HG03575 (cell line): ENCODE results near the gene CD300LB.

Experiments
- ATAC-seq: cut with Tn5 transposase; IDR thresholded peaks from one replicate; pipeline ENCODE4 v1.9.1; 2021; ENCODE audit not compliant: unreplicated experiment, insufficient number of reproducible peaks, low FRiP score; ENCODE audit errors: extremely low read depth

The CD300LB gene

GRCh38 chr17:74552037-74552436 lies 20.8 kb upstream of the CD300LB start:
- ATAC-seq: no peak

- ATAC-seq: no peak
Observed at GRCh38 chr17:74550602-74551001, 19.3 kb upstream of the CD300LB start.

DNA sequence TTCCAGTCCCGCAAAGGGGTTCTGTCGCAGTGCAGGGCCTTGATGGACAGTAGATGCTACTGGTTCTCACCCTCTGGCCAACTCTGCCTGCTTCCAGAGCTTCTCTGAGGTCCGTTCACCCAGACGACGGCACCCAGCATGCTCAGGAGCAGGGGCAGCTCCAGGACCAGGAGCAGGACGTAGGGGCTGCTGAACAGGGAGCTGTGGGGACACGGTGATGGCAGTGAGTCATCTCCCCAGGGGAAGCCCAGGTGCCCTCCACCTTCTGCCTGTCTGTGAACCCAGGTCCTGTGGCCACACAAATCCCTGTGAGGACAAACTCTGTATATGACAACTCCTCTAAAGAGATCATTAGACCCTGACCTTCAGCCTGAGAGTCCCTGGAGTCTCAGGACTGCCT lies 18.1 kb upstream of the CD300LB start:
- ATAC-seq: no peak

GRCh38 chr17:74547736-74548135 lies 16.5 kb upstream of the CD300LB start:
- ATAC-seq: no peak

DNA sequence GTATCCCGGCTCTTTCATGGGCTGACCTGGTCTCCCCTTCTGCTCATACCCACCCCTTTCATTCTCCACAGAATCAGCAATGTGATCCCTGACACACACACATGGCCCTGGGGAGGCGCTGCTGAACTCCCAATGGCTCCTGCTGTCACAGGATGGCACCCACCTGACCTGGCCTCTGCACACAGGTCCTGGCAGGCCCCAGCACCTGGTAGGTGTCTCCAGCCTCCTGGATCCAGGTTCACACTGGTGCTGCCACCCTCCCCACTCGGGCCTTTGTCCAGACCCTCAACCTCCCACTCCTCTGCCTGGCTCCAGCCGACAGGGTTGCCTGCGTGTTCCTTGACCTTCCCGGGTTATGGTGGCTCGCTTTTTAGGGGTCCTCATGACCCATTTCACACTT lies 16.0 kb upstream of the CD300LB start:
- ATAC-seq: no peak

DNA sequence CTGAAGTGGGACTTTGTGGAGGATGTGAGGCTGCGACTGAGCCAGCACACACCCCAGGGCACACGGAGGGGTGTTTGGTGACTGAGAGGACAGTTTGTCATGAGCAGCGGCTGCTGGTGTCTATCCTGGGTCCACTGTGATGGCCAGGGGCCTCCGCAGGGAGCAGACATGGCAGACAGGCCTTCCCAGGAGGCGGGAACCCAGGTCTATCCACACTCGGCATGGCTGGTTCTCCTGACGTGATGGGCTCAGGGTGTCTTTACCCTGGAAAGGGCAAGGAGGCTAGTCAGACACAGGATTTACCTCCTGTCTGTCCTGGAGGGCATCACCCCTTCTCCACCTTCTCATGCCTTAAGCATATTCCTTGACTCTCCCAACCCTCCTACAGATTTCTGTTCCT lies 15.3 kb upstream of the CD300LB start:
- ATAC-seq: no peak

GRCh38 chr17:74545843-74546230 lies 14.6 kb upstream of the CD300LB start, which contains the start of gene CD300C:
Gene CD300C (minus strand): TSS chr17:74546115. CDS start chr17:74545782, 333 bp downstream.
- ATAC-seq: no peak

GRCh38 chr17:74544991-74545842 lies 13.9 kb upstream of the CD300LB start:
- ATAC-seq: no peak

- ATAC-seq: no peak
Observed at GRCh38 chr17:74543891-74544760, 12.9 kb upstream of the CD300LB start.

- no peak for ATAC-seq
Observed at GRCh38 chr17:74543406-74543805, 12.1 kb upstream of the CD300LB start.

DNA sequence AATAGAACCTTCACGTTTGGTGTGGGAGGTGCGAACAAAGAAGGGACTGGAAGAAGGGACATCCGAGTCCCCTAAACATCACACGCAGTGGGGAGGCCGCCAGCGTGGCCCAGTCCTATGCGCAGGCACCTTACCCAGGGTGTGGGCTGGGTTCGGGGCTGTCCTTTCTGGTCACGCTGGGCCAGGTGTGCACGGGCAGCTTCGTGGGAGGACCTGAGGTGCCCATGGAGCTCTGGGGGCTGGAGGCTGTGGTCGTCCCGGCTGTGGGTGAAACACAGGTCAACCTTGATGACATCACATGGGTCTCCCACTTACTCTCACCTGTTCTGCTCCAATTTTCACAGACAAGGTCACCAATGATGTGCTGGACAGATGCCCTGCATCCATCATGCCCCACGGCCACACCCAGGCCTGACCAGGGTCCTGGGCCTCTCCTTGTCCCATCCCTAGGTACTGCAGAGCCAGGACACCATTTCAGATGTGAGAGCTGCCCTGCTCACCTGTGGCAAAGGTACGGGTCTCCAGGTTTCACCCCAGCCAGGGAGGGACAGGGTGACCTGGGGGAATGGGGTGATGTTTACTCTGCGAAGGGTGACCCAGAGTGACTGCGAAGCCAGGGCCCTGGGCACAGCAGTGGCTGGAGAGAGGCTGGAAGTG lies 11.6 kb upstream of the CD300LB start:
- no peak for ATAC-seq

- no peak for ATAC-seq
Observed at GRCh38 chr17:74542166-74542565, 10.9 kb upstream of the CD300LB start.

GRCh38 chr17:74541176-74542111 lies 10.2 kb upstream of the CD300LB start:
- ATAC-seq: no peak

DNA sequence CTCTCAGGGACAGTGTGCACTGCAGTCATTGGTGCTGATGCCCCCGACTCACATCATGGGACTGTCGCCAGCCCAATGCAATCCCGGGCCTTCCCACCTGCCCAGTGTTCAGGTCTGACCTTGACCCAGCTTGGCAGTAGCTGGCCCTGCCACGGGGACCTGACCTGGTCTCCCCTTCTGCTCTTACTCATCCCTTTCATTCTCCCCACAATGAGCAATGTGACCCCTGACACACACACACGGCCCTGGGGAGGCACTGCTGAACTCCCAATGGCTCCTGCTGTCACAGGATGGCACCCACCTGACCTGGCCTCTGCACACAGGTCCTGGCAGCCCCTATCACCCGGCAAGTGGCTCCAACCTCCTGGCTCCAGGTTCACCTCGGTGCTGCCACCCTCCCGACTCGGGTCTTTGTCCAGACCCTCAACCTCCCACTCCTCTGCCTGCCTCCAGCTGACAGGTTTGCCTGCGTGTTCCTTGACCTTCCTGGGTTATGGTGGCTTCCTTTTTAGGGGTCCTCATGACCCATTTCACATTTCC lies 8.1 kb upstream of the CD300LB start:
- no peak for ATAC-seq

DNA sequence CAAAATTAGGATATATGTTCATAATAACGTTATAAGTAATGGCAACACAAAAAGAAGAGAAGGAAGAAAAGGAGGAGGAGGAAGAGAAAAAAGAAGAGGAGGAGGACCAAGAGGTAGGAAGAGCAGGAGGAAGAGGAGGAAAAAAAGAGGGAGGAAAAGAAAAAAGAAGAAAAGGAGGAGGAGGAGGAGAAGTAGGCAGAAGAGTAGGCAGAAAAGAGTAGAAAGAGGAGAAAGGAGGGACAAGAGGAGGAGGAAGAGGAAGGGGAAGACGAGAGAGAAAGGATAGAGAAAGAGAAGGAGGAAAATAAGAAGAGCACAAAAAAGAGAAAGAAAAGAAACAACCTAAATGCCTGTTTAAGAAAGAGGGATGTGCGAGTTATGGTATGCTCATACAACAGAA lies 5.6 kb upstream of the CD300LB start:
- no peak for ATAC-seq

- no peak for ATAC-seq
Observed at GRCh38 chr17:74532115-74532514, 840 bp upstream of the CD300LB start.

GRCh38 chr17:74530831-74531150 lies 484 bp downstream of the CD300LB start:
- ATAC-seq: no peak

GRCh38 chr17:74529243-74529642 lies 2.0 kb downstream of the CD300LB start:
- ATAC-seq: no peak
